Fibroblast of peridontal ligament (primary cell): ENCODE data around the gene HOATZ.

ENCODE experiments used
- DNase-seq: peaks from one replicate; pipeline ENCODE4 v3.0.0-alpha.2; 2010; ENCODE audit errors: extremely low read depth

HOATZ gene

GRCh38 chr11:111577821-111578220 lies 63.2 kb downstream of the HOATZ start:
- DNase-seq = no peak

- DNase-seq = no peak
Measured at GRCh38 chr11:111581341-111581740, 66.8 kb downstream of the HOATZ start.

- DNase-seq = peak; percentile 43
Measured at GRCh38 chr11:111582163-111582562, 67.6 kb downstream of the HOATZ start.

- peak; percentile 60 for DNase-seq
Measured at GRCh38 chr11:111582881-111583280, 68.3 kb downstream of the HOATZ start.

GRCh38 chr11:111585371-111585770 lies 70.8 kb downstream of the HOATZ start:
- DNase-seq = peak; percentile 60

GRCh38 chr11:111586388-111586831 lies 71.8 kb downstream of the HOATZ start:
- DNase-seq = peak; percentile 74
